Astrocyte of the cerebellum (primary cell): Measurements from ENCODE around the gene DCP2.

Experiments
- DNase-seq: peaks from one replicate; pipeline ENCODE4 v3.0.0-alpha.2; 2011; ENCODE audit warnings: low read depth
- H3K4me3 ChIP-seq: 2 replicates; pipeline ENCODE4 v1.5.1; 2011; ENCODE audit warnings: mild to moderate bottlenecking, low read depth, low read length, moderate library complexity
- CTCF ChIP-seq: IDR thresholded peaks from 2 replicates; pipeline ENCODE4 v1.5.1; 2012; ENCODE audit warnings: low read length, low read depth, moderate library complexity, mild to moderate bottlenecking; ENCODE audit errors: missing control alignments
- in situ Hi-C: cut with HindIII; loops from 2 replicates; pipeline ENCODE4 v1.10.0; 2017; ENCODE audit warnings: low sequenced_read_pairs

DCP2 gene

GRCh38 chr5:113034182-113034773, 57.7 kb downstream of the DCP2 start:
- in situ Hi-C loops, result no loop called here
- DNase-seq, result peak; percentile 90
- no peak for TF ChIP-seq CTCF
- no peak overlapping the region for H3K4me3 ChIP-seq

- TF ChIP-seq CTCF, result no peak
- in situ Hi-C loops, result no loop called here
- DNase-seq, result no peak
- no peak overlapping the region for H3K4me3 ChIP-seq
Observed at GRCh38 chr5:113035096-113035495, 58.5 kb downstream of the DCP2 start.

GRCh38 chr5:113036321-113036720, 59.7 kb downstream of the DCP2 start:
- no peak for TF ChIP-seq CTCF
- DNase-seq, result no peak
- H3K4me3 ChIP-seq, result no peak overlapping the region
- in situ Hi-C loops, result no loop called here

GRCh38 chr5:113036826-113037225, 60.2 kb downstream of the DCP2 start:
- DNase-seq, result no peak
- in situ Hi-C loops, result no loop called here
- no peak for TF ChIP-seq CTCF
- no peak overlapping the region for H3K4me3 ChIP-seq

- no peak for TF ChIP-seq CTCF
- no peak overlapping the region for H3K4me3 ChIP-seq
- in situ Hi-C loops, result no loop called here
- no peak for DNase-seq
Observed at GRCh38 chr5:113038136-113038535, 61.5 kb downstream of the DCP2 start.

GRCh38 chr5:113038714-113039113, 62.1 kb downstream of the DCP2 start:
- in situ Hi-C loops, result no loop called here
- no peak overlapping the region for H3K4me3 ChIP-seq
- peak; percentile 26 for TF ChIP-seq CTCF
- no peak for DNase-seq
